Type B pancreatic cell (in vitro differentiated cells): ENCODE data around the gene KANSL1L. TPM values are rescaled to one million over a fixed set of nuclear protein-coding genes. Genes with fewer than 3 reads are reported as not detected.
A peak's percentile ranks its signal among the peaks of the same experiment; 100 is the strongest.

ENCODE experiments used
- DNase-seq: peaks from one replicate; pipeline ENCODE4 v3.0.0; 2021; ENCODE audit warnings: mixed read lengths; ENCODE audit not compliant: unreplicated experiment; ENCODE audit errors: extremely low spot score
- H3K27ac Mint-ChIP-seq: 2 replicates; pipeline ENCODE4 v1.8.0; 2021; ENCODE audit warnings: mild to moderate bottlenecking, mixed read lengths
- H3K27me3 Mint-ChIP-seq: 2 replicates; pipeline ENCODE4 v1.8.0; 2021; ENCODE audit warnings: mixed read lengths
- H3K36me3 Mint-ChIP-seq: 2 replicates; pipeline ENCODE4 v1.8.0; 2021; ENCODE audit warnings: mixed read lengths
- H3K4me1 Mint-ChIP-seq: one replicate; pipeline ENCODE4 v1.8.0; 2021; ENCODE audit warnings: mixed read lengths; ENCODE audit not compliant: unreplicated experiment
- H3K4me3 Mint-ChIP-seq: 2 replicates; pipeline ENCODE4 v1.8.0; 2021; ENCODE audit warnings: mild to moderate bottlenecking, mixed read lengths
- H3K9me3 Mint-ChIP-seq: 2 replicates; pipeline ENCODE4 v1.8.0; 2021; ENCODE audit warnings: mixed read lengths
- CTCF ChIP-seq: fragments of 200-600 bp; sonication (generic); conservative IDR thresholded peaks from 2 replicates; pipeline ENCODE4 v1.5.0; 2021; ENCODE audit warnings: antibody characterized with exemption, mild to moderate bottlenecking
- total RNA-seq: library from RNA; stranded (reverse); gene quantifications from 2 replicates; pipeline ENCODE4 v1.2.1, GENCODE V29; 2021; ENCODE audit warnings: low replicate concordance

Gene KANSL1L
- total RNA-seq, 1 donor from 2014 or later = 17.2 TPM

- H3K4me1 Mint-ChIP-seq = peaks cover 12% of the 10 kb centered on the region
- peak overlapping the region; percentile 99 for H3K27ac Mint-ChIP-seq
- peak; percentile 98 for DNase-seq
- H3K36me3 Mint-ChIP-seq = no peaks in the 10 kb centered on the region
- no peaks in the 10 kb centered on the region for H3K9me3 Mint-ChIP-seq
- H3K27me3 Mint-ChIP-seq = no peaks in the 10 kb centered on the region
- TF ChIP-seq CTCF = no peak
- peak overlapping the region; percentile 97 for H3K4me3 Mint-ChIP-seq
These were observed 534 bp downstream of the KANSL1L start for GRCh38 chr2:210170446-210171303.

GRCh38 chr2:210170196-210170445, 1.1 kb downstream of the KANSL1L start:
- Mint-ChIP-seq H3K27me3 (no peaks in the 10 kb centered on the region), H3K4me3 (peak overlapping the region; percentile 97), H3K27ac (peak overlapping the region; percentile 99), H3K9me3 (no peaks in the 10 kb centered on the region), H3K4me1 (peaks cover 12% of the 10 kb centered on the region), H3K36me3 (no peaks in the 10 kb centered on the region)
- TF ChIP-seq CTCF = no peak
- no peak for DNase-seq

- Mint-ChIP-seq H3K27me3 (no peaks in the 10 kb centered on the region), H3K4me3 (peak overlapping the region; percentile 97), H3K9me3 (no peaks in the 10 kb centered on the region), H3K36me3 (no peaks in the 10 kb centered on the region), H3K4me1 (peaks cover 12% of the 10 kb centered on the region), H3K27ac (peak overlapping the region; percentile 99)
- no peak for TF ChIP-seq CTCF
- DNase-seq = no peak
These were observed 1.6 kb downstream of the KANSL1L start for GRCh38 chr2:210169516-210170195.

- TF ChIP-seq CTCF = no peak
- Mint-ChIP-seq H3K4me3 (no peak overlapping the region), H3K9me3 (no peaks in the 10 kb centered on the region), H3K4me1 (peaks cover 16% of the 10 kb centered on the region), H3K36me3 (no peaks in the 10 kb centered on the region), H3K27ac (no peak overlapping the region), H3K27me3 (no peaks in the 10 kb centered on the region)
- no peak for DNase-seq
These were observed 4.0 kb downstream of the KANSL1L start for GRCh38 chr2:210167227-210167626.

- Mint-ChIP-seq H3K27me3 (no peaks in the 10 kb centered on the region), H3K4me1 (peaks cover 5% of the 10 kb centered on the region), H3K4me3 (peak overlapping the region; percentile 18), H3K9me3 (no peaks in the 10 kb centered on the region), H3K36me3 (peaks cover 3% of the 10 kb centered on the region), H3K27ac (no peak overlapping the region)
- no peak for DNase-seq
- TF ChIP-seq CTCF = no peak
These were observed 8.6 kb downstream of the KANSL1L start for GRCh38 chr2:210162466-210163124.
